SK-N-SH treated with all-trans-retinoic acid at 6 μM for 48 hours (cell line): ENCODE data around the gene LHFPL6.

Experiments used
- BACH2 ChIP-seq: fragments of 250-450 bp; sonication (Bioruptor Pico); IDR thresholded peaks from 2 replicates; pipeline ENCODE4 v1.9.0; 2021; ENCODE audit warnings: mild to moderate bottlenecking, borderline replicate concordance
- CREB5 ChIP-seq: fragments of 250-450 bp; sonication (Bioruptor Pico); IDR thresholded peaks from 2 replicates; pipeline ENCODE4 v1.5.1; 2020; ENCODE audit warnings: low read depth, mild to moderate bottlenecking, moderate library complexity
- RARB ChIP-seq: fragments of 250-450 bp; sonication (Bioruptor Pico); IDR thresholded peaks from 2 replicates; pipeline ENCODE4 v1.8.0; 2021; ENCODE audit warnings: mild to moderate bottlenecking, moderate library complexity
- TSHZ2 ChIP-seq: fragments of 250-450 bp; sonication (Bioruptor Pico); IDR thresholded peaks from 2 replicates; pipeline ENCODE4 v1.5.0; 2020; ENCODE audit warnings: mild to moderate bottlenecking, moderate library complexity

- TF ChIP-seq RARB (CRISPR knock-in tag) = no peak
- no peak for TF ChIP-seq CREB5 (CRISPR knock-in tag)
- no peak for TF ChIP-seq TSHZ2
- TF ChIP-seq BACH2 (CRISPR knock-in tag) = no peak
These were observed 300.2 kb downstream of the LHFPL6 start for GRCh38 chr13:39302820-39303219.
